Bone marrow (tissue), 2 donors: ENCODE data around the gene PAQR3.
A peak's percentile ranks its signal among the peaks of the same experiment; 100 is the strongest.

ENCODE experiments used
- DNase-seq, 2 donors: peaks; one replicate each; lab custom pipeline; 2025; lab: John Stamatoyannopoulos, UW

PAQR3 gene

GRCh38 chr4:78938868-78939666, at the start of gene PAQR3:
Gene PAQR3 (minus strand): TSS chr4:78939438. CDS start chr4:78939224, 214 bp downstream.
- DNase-seq = peak; percentile 52 to 76

- DNase-seq = no peak
Observed at GRCh38 chr4:78987683-78988082, 48.4 kb upstream of the PAQR3 start.

GRCh38 chr4:78984593-78984992, 45.4 kb upstream of the PAQR3 start:
- DNase-seq = no peak

- DNase-seq = no peak
Observed at GRCh38 chr4:78975865-78976264, 36.6 kb upstream of the PAQR3 start.

GRCh38 chr4:78971776-78972175, 32.5 kb upstream of the PAQR3 start:
- DNase-seq = no peak

GRCh38 chr4:78971326-78971725, 32.1 kb upstream of the PAQR3 start:
- no peak for DNase-seq

- no peak for DNase-seq
Observed at GRCh38 chr4:78962597-78963115, 23.4 kb upstream of the PAQR3 start.

- DNase-seq = no peak
Observed at GRCh38 chr4:78960926-78961325, 21.7 kb upstream of the PAQR3 start.

GRCh38 chr4:78956975-78957374, 17.7 kb upstream of the PAQR3 start:
- no peak for DNase-seq

- DNase-seq = no peak
Observed at GRCh38 chr4:78953769-78954666, 14.8 kb upstream of the PAQR3 start.

- no peak for DNase-seq
Observed at GRCh38 chr4:78953231-78953630, 14.0 kb upstream of the PAQR3 start.

GRCh38 chr4:78951862-78952472, 12.7 kb upstream of the PAQR3 start:
- peak in 1 of 2 donors; percentile 18 for DNase-seq

- DNase-seq = no peak
Observed at GRCh38 chr4:78949735-78950134, 10.5 kb upstream of the PAQR3 start.

- DNase-seq = no peak
Observed at GRCh38 chr4:78945651-78946179, 6.5 kb upstream of the PAQR3 start.

GRCh38 chr4:78944381-78944780, 5.1 kb upstream of the PAQR3 start:
- no peak for DNase-seq

GRCh38 chr4:78940752-78941151, 1.5 kb upstream of the PAQR3 start:
- DNase-seq = no peak

- no peak for DNase-seq
Observed at GRCh38 chr4:78939667-78940008, 400 bp upstream of the PAQR3 start.

- DNase-seq = no peak
Observed at GRCh38 chr4:78938474-78938867, 767 bp downstream of the PAQR3 start.

- DNase-seq = no peak
Observed at GRCh38 chr4:78937837-78938236, 1.4 kb downstream of the PAQR3 start.

- DNase-seq = no peak
Observed at GRCh38 chr4:78936989-78937388, 2.2 kb downstream of the PAQR3 start.

- DNase-seq = no peak
Observed at GRCh38 chr4:78930016-78930629, 9.1 kb downstream of the PAQR3 start.

GRCh38 chr4:78928835-78929234, 10.4 kb downstream of the PAQR3 start:
- no peak for DNase-seq
